Smooth muscle cell (in vitro differentiated cells): ENCODE measurements around the gene HOXA13. TPM values are rescaled to one million over a fixed set of nuclear protein-coding genes. Genes with fewer than 3 reads are reported as not detected.
A peak's percentile ranks its signal among the peaks of the same experiment; 100 is the strongest.

ENCODE experiments used
- DNase-seq: peaks from one replicate; lab custom pipeline; 2025; ENCODE audit not compliant: unreplicated experiment; lab: John Stamatoyannopoulos, UW
- H2AFZ ChIP-seq: fragments of 200-600 bp; sonication (generic); 2 replicates; pipeline ENCODE4 v1.6.0; 2016; ENCODE audit warnings: antibody characterized with exemption, low read depth, mild to moderate bottlenecking
- H3F3A ChIP-seq: fragments of 200-600 bp; sonication (generic); 2 replicates; pipeline ENCODE4 v1.6.0; 2017; ENCODE audit warnings: antibody characterized with exemption, low read depth
- H3K27ac ChIP-seq: fragments of 200-600 bp; sonication (generic); 2 replicates; pipeline ENCODE4 v1.5.1; 2016; ENCODE audit warnings: low read depth, mild to moderate bottlenecking
- H3K27me3 ChIP-seq: fragments of 200-600 bp; sonication (generic); 2 replicates; pipeline ENCODE4 v1.6.1; 2016; ENCODE audit warnings: low read depth, mild to moderate bottlenecking
- H3K36me3 ChIP-seq: fragments of 200-600 bp; sonication (generic); 2 replicates; pipeline ENCODE4 v1.5.1; 2016; ENCODE audit warnings: low read depth
- H3K4me1 ChIP-seq: fragments of 200-600 bp; sonication (generic); 2 replicates; pipeline ENCODE4 v1.5.1; 2016; ENCODE audit warnings: low read depth
- H3K4me2 ChIP-seq: fragments of 200-600 bp; sonication (generic); 2 replicates; pipeline ENCODE4 v1.6.0; 2016; ENCODE audit warnings: mild to moderate bottlenecking
- H3K4me3 ChIP-seq: fragments of 200-600 bp; sonication (generic); 2 replicates; pipeline ENCODE4 v1.5.1; 2016; ENCODE audit warnings: mild to moderate bottlenecking
- H3K79me2 ChIP-seq: fragments of 200-600 bp; sonication (generic); 2 replicates; pipeline ENCODE4 v1.6.0; 2016; ENCODE audit warnings: low read depth, mild to moderate bottlenecking
- H3K9ac ChIP-seq: fragments of 200-600 bp; sonication (generic); 2 replicates; pipeline ENCODE4 v1.6.0; 2016; ENCODE audit warnings: low read depth
- H3K9me3 ChIP-seq: fragments of 200-600 bp; sonication (generic); replicated peaks from 2 replicates; pipeline ENCODE4 v1.5.1; 2016; ENCODE audit warnings: low read depth
- H4K20me1 ChIP-seq: fragments of 200-600 bp; sonication (generic); 2 replicates; pipeline ENCODE4 v1.6.0; 2016; ENCODE audit warnings: low read depth
- WGBS: methylation state at CpG from one replicate; pipeline ENCODE4 v1.1.7; 2016; ENCODE audit warnings: low lambda C conversion rate; 5-methylcytosine and 5-hydroxymethylcytosine counted together
- polyA plus RNA-seq: library from polyadenylated mRNA; unstranded; fragments of >200 nt; fragmentation: Nextera tagmentation; extraction: Ambion mirVana; gene quantifications from 2 replicates; pipeline ENCODE4 v1.2.1, GENCODE V29; 2016
- total RNA-seq: library from RNA; depleted of rRNA; stranded (reverse); fragments of >200 nt; gene quantifications from 2 replicates; pipeline ENCODE4 v1.2.3, GENCODE V29; 2014
- TF ChIP-seq, protein P1 (sequence below): fragments of 200-600 bp; sonication (generic); IDR thresholded peaks from 2 replicates; pipeline ENCODE4 v1.5.1; 2017; ENCODE audit warnings: borderline replicate concordance, mild to moderate bottlenecking, antibody characterized with exemption; ENCODE audit not compliant: insufficient read depth, poor library complexity, severe bottlenecking

The HOXA13 gene
- total and polyA plus RNA-seq, 2 experiments from 2014 or later = 10.0 to 14.2 TPM

DNA sequence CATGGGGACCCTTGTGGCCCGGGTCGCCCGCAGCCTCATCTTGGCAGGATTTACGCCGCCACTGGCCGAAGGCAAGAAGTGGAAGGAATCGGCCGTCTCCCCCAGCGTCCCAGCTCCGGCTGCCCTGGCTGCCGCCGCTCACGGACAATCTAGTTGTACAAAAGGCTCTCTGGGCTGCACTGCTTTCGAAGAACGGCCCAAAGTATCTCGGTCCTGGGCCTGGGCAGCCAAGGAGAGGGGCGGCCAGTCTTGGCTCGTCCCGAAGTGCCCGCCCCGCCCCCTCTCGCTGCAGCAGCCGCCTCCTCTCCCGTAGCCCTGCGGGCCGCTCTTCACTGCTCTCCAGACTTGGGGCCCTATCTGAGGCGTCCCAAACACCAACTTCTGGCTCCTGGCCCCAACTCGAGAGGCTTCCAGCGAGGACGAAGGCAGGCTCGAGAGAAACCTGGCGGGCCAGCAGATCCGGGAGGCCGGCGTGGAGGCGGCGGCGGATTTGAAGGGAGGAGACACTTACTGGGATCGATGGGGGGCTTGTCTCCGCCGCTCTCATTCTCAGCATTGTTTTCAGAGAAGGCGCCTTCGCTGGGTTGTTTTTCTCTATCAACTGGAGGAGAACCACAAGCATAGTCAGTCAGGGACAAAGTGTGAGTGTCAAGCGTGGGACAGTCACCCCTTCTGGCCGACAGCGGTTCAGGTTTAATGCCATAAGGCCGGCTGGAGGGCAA is 35.4 kb downstream of the HOXA13 start:
- H3K4me2 ChIP-seq = peak overlapping the region; percentile 89
- H2AFZ ChIP-seq = no peak overlapping the region
- TF ChIP-seq, protein P1, sequence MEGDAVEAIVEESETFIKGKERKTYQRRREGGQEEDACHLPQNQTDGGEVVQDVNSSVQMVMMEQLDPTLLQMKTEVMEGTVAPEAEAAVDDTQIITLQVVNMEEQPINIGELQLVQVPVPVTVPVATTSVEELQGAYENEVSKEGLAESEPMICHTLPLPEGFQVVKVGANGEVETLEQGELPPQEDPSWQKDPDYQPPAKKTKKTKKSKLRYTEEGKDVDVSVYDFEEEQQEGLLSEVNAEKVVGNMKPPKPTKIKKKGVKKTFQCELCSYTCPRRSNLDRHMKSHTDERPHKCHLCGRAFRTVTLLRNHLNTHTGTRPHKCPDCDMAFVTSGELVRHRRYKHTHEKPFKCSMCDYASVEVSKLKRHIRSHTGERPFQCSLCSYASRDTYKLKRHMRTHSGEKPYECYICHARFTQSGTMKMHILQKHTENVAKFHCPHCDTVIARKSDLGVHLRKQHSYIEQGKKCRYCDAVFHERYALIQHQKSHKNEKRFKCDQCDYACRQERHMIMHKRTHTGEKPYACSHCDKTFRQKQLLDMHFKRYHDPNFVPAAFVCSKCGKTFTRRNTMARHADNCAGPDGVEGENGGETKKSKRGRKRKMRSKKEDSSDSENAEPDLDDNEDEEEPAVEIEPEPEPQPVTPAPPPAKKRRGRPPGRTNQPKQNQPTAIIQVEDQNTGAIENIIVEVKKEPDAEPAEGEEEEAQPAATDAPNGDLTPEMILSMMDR = no peak
- H3K27ac ChIP-seq = peak overlapping the region; percentile 95
- no peak for DNase-seq
- peaks cover 7% of the 10 kb centered on the region for H3F3A ChIP-seq
- 11% methylated on average over 46 of the region's 47 CpGs for WGBS
- H3K9me3 ChIP-seq = no peaks in the 10 kb centered on the region
- H3K36me3 ChIP-seq = no peaks in the 10 kb centered on the region
- H4K20me1 ChIP-seq = peaks cover 6% of the 10 kb centered on the region
- peak overlapping the region; percentile 56 for H3K9ac ChIP-seq
- peak overlapping the region; percentile 67 for H3K4me3 ChIP-seq
- H3K27me3 ChIP-seq = peaks cover 45% of the 10 kb centered on the region
- H3K4me1 ChIP-seq = peaks cover 3% of the 10 kb centered on the region
- H3K79me2 ChIP-seq = peaks cover 78% of the 10 kb centered on the region

DNA sequence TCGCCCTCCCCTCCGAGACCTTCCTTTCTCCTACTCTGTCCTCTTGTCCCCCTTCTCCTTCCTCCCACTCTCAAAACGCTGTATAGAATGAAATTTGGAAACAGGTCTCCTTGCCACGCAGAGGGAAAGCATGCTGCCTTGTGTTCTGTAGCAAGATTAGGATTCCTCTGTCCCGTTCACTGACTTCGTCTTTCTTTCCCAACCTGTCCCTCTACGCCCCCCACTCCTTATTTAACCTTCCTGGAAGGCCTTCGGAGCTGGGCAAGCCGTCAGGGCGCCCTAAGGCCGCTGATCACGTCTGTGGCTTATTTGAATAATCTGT is 35.9 kb downstream of the HOXA13 start:
- peaks cover 50% of the 10 kb centered on the region for H3K27me3 ChIP-seq
- H3K4me1 ChIP-seq = peaks cover 3% of the 10 kb centered on the region
- H3K9me3 ChIP-seq = no peaks in the 10 kb centered on the region
- H3K9ac ChIP-seq = peak overlapping the region; percentile 34
- H3K79me2 ChIP-seq = peaks cover 72% of the 10 kb centered on the region
- H3K27ac ChIP-seq = peak overlapping the region; percentile 95
- TF ChIP-seq, protein P1 = no peak
- H3K4me2 ChIP-seq = peak overlapping the region; percentile 89
- peaks cover 6% of the 10 kb centered on the region for H4K20me1 ChIP-seq
- H3K4me3 ChIP-seq = peak overlapping the region; percentile 67
- H3F3A ChIP-seq = peaks cover 7% of the 10 kb centered on the region
- H2AFZ ChIP-seq = no peak overlapping the region
- DNase-seq = no peak
- H3K36me3 ChIP-seq = no peaks in the 10 kb centered on the region
- WGBS = 21% methylated on average over 12 of the region's 12 CpGs

DNA sequence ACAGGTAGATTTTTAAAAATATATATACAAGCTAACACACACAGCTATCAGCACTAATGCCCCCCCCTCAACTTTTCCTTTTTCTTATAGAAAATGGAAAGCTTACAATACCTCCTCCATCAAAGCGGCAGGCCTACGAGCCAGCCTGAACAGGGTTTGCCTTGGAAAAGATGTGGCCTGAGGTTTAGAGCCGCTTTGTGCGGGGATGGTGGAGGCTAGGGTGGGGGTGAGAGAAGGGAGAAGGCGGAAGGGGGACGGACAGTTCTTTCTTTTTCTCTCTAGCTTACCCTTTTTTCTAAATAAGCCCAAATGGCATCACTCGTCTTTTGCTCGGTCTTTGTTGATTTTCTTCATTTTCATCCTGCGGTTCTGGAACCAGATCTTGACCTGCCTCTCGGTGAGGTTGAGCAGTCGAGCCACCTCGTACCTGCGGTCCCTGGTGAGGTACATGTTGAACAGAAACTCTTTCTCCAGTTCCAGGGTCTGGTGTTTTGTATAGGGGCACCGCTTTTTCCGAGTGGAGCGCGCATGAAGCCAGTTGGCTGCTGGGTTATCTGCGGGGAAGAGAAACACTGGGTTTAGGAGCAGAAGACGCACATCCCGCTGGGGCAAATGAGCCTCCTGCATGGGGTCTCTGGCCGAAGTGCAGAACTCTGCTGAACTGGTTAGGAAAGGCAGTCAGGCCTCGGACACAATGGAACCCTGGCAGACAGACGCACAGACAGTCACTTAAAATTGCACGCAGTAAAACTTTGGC is 36.4 kb downstream of the HOXA13 start:
- H2AFZ ChIP-seq = no peak overlapping the region
- no peaks in the 10 kb centered on the region for H3K36me3 ChIP-seq
- H3K9me3 ChIP-seq = no peaks in the 10 kb centered on the region
- peaks cover 3% of the 10 kb centered on the region for H3F3A ChIP-seq
- H3K4me2 ChIP-seq = peak overlapping the region; percentile 89
- H3K27me3 ChIP-seq = peaks cover 56% of the 10 kb centered on the region
- H3K27ac ChIP-seq = no peak overlapping the region
- peak overlapping the region; percentile 34 for H3K9ac ChIP-seq
- H4K20me1 ChIP-seq = peaks cover 6% of the 10 kb centered on the region
- TF ChIP-seq, protein P1 = no peak
- H3K79me2 ChIP-seq = peaks cover 67% of the 10 kb centered on the region
- 54% methylated on average over 24 of the region's 24 CpGs for WGBS
- H3K4me1 ChIP-seq = peaks cover 3% of the 10 kb centered on the region
- no peak for DNase-seq
- peak overlapping the region; percentile 67 for H3K4me3 ChIP-seq
